Measurements from ENCODE around the gene DRAM1.
"Not testable (repeated sequence)": the region's sequence is repeated elsewhere in the genome, so short reads cannot be mapped to it uniquely, and the experiment has no call there.

DRAM1 gene

DNA sequence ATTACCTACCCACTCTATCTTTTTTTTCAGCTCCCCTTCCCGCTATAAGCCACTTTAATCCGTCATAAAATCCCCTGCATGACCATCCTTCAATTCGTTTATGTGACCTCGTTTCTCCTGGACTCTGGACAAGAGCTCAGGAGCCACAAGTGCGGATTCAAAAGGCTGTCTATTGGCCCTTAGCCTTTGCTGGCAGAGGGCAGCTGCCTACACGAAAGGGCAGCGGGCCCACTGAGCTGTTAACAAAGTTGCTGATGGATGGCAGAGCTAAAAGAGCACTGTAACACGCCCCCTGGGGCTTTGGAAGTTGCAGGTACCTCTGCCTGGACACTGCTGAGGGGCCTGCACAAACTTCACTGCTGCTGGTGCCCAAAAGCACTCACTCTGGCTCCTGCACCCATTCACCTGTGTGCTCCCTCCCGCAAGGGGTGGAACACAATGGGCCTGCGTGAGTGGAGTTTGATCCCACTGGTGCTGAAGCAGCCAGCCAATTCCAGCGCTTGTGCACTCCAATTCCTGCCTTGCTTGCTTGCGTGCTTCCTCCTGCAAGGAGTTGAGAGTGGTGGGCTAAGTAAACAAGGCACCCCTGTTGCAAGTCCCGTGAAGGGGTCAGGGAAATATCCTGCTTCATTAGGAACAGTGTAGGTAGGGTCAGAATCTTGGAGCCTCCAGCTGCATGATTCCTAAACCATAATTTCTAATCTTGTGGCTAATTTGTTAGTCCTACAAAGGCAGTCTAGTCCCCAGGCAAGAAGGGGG, 10.6 kb upstream of the DRAM1 start:
- in situ Hi-C loops (cut with HindIII; ENCODE audit: low pct_unique_long_range_greater_than_20kb, low sequenced_read_pairs), result no loop called here
- TF ChIP-seq JUND (IDR thresholded peaks at IDR 0.05; ENCODE audit: low read depth), result no peak
- DNase-seq (ENCODE audit: low read depth in 1 of 2, low spot score in 1 of 2), result no peak

DNA sequence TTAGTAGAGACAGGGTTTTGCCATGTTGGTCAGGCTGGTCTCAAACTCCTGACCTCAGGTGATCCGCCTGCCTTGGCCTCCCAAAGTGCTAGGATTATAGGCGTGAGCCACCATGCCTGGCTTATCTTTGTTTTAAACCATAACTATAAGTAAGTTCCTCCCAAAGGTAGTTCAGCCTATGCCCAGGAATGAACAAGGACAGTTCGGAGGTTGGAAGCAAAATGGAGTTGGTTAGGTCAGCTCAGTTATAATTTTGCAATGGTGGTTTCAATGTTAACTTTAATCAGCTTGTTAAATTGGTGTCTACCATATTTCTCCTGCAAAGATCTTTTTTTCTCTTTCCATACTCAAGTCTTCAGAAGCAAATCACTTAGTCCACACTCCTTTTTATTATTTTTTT, 9.8 kb upstream of the DRAM1 start:
- DNase-seq (ENCODE audit: low read depth in 1 of 2, low spot score in 1 of 2); in situ Hi-C loops (cut with HindIII; ENCODE audit: low pct_unique_long_range_greater_than_20kb, low sequenced_read_pairs): not testable (repeated sequence)

DNA sequence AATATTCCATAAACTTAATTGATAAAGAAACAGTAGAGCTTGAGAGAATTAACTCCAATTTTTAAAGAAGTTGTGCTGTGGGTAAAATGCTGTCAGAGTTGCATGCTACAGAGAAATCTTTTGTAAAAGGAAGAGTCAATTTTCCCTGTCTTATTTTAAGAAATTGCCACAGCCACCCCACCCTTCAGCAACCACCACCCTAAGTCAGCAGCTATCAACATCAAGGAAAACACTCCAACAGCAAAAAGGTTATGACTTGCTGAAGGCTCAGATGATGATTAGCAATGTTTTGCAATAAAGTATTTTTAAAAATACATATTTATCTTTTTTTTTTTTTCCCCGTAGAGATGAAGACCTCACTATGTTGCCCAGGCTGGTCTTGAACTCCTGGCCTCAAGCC, 6.5 kb upstream of the DRAM1 start:
- DNase-seq (ENCODE audit: low read depth in 1 of 2, low spot score in 1 of 2), result no peak
- no peak for TF ChIP-seq JUND (IDR thresholded peaks at IDR 0.05; ENCODE audit: low read depth)
- in situ Hi-C loops (cut with HindIII; ENCODE audit: low pct_unique_long_range_greater_than_20kb, low sequenced_read_pairs), result no loop called here

DNA sequence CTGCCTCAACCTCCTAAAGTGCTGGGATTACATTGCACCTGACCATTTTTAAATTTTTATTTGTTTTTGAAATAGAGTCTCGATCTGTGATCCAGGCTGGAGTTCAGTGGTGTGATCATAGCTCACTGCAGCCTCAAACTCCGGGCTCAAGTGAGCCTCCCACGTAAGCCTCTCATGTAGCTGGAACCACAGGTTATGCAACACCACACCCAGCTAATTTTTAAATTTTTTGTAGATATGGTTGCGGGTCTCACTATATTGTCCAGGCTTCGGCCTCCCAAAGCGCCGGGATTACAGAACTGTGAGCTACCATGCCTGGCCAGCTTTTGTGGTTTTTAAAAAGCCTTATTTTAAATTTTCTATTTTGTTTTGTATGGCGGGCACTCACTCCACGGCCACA, 2.2 kb upstream of the DRAM1 start:
- no peak for TF ChIP-seq JUND (IDR thresholded peaks at IDR 0.05; ENCODE audit: low read depth)
- DNase-seq (ENCODE audit: low read depth in 1 of 2, low spot score in 1 of 2), result no peak
- in situ Hi-C loops (cut with HindIII; ENCODE audit: low pct_unique_long_range_greater_than_20kb, low sequenced_read_pairs), result no loop called here

DNA sequence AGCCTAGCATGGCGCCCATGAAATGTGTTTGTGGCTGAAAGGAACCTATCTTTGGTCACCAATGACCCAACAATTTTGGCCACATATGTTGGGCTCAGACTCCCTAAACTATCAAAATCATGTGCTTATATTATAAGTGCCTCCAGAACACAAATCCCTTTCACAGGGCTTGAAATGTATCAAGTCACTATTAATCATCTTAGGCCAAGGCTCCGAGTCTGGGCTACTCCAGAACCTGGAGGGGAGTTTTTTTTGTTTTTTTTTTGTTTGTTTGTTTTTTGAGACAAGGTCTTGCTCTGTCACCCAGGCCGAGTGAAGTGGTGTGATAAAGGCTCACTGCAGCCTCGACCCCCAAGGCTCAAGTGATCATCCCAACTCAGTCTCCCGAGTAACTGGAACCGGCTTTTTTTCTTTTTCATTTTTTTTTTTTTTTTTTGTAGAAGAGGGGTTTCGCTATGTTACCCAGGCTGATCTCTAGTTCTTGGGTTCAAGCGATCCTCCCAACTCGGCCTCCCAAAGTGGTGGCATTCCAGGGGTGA, 989 bp upstream of the DRAM1 start:
- in situ Hi-C loops (cut with HindIII; ENCODE audit: low pct_unique_long_range_greater_than_20kb, low sequenced_read_pairs), result no loop called here
- DNase-seq (ENCODE audit: low read depth in 1 of 2, low spot score in 1 of 2), result no peak
- TF ChIP-seq JUND (IDR thresholded peaks at IDR 0.05; ENCODE audit: low read depth), result no peak

DNA sequence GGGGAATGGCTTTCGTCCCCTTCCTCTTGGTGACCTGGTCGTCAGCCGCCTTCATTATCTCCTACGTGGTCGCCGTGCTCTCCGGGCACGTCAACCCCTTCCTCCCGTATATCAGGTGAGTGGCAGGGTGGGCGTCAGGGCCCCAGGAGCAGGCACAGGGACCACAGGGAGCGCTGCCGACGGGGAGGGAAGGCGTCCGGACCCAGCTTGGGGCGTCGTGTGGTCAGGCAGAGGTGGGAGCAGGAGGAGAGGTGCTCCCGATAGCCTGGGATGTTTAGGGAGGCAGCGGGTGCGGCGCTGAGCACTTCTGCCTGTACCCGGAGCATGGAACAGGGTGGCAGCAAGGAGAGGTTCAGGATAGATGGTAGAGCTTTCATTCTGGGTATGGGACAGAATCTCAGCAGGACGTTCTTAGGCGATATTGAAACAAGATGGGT, 444 bp downstream of the DRAM1 start:
- in situ Hi-C loops (cut with HindIII; ENCODE audit: low pct_unique_long_range_greater_than_20kb, low sequenced_read_pairs), result no loop called here
- DNase-seq (ENCODE audit: low read depth in 1 of 2, low spot score in 1 of 2), result peak; percentile 37 to 39
- TF ChIP-seq JUND (IDR thresholded peaks at IDR 0.05; ENCODE audit: low read depth), result no peak

DNA sequence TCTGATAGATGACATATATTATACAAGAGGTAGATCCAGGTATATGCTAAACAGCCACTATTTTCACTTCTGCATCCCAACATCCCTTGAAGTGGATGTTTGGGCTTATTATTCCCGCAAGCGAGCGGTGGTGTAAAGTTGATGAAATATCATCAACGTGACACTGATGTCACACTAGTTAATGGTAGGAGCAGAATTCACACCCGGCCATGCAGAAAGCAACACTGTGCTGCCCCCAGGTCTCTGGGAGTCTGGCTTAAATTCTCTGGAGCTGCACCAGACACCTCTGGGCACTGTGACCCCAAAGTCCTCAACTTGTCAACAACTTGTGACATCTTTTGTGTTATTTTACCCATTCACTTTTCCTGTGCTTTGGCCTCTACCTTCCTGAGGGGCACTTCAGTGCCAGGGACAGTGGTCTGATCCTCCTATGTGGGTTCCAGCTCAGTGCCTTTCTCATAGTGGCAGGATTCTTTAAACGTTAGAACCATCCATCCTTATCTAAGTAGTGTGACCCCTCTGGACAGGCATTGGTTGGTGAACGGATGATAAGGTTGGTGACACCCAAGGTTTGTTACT, 952 bp downstream of the DRAM1 start:
- TF ChIP-seq JUND (IDR thresholded peaks at IDR 0.05; ENCODE audit: low read depth), result no peak
- peak in 1 of 2 experiments; percentile 18 for DNase-seq (ENCODE audit: low read depth in 1 of 2, low spot score in 1 of 2)
- in situ Hi-C loops (cut with HindIII; ENCODE audit: low pct_unique_long_range_greater_than_20kb, low sequenced_read_pairs), result no loop called here

DNA sequence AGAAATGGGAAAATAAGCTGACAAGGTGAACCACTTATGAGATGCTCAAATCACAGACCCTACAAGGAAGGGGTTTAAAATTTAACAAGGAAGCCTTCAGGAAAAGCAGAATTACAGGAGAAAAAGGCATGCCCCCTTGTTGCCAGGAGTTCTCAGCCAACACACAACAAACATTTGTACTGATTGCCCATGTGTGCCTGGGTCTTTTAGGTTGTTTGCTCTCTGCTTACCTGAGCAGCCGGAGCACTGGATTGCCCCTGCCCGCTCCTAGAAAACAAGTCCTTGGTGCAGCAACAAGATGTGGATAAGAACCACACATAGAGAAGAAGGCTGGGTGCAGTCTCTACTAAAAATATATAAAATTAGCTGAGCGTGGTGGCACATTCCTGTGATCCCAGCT, 3.4 kb downstream of the DRAM1 start:
- DNase-seq (ENCODE audit: low read depth in 1 of 2, low spot score in 1 of 2), result no peak
- TF ChIP-seq JUND (IDR thresholded peaks at IDR 0.05; ENCODE audit: low read depth), result no peak
- in situ Hi-C loops (cut with HindIII; ENCODE audit: low pct_unique_long_range_greater_than_20kb, low sequenced_read_pairs), result no loop called here

DNA sequence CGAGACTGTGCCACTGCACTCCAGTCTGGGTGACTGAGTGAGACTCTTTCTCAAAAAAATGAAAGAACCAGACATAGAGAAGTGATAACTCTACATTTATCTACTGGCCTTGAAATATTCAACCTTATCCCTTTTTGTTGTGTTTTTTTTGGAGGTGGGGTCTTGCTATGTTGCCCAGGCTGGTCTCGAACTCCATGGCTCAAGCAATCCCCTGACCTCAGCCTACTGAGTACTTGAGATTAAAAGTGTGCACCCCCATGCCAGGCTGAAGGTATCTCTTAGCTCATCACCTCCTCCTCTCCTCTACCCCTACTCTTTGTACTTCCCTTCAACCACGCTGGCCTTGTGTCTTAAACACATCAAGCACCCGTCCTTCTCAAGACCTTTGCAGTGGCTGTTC, 3.8 kb downstream of the DRAM1 start:
- no peak for TF ChIP-seq JUND (IDR thresholded peaks at IDR 0.05; ENCODE audit: low read depth)
- in situ Hi-C loops (cut with HindIII; ENCODE audit: low pct_unique_long_range_greater_than_20kb, low sequenced_read_pairs), result no loop called here
- DNase-seq (ENCODE audit: low read depth in 1 of 2, low spot score in 1 of 2), result no peak

DNA sequence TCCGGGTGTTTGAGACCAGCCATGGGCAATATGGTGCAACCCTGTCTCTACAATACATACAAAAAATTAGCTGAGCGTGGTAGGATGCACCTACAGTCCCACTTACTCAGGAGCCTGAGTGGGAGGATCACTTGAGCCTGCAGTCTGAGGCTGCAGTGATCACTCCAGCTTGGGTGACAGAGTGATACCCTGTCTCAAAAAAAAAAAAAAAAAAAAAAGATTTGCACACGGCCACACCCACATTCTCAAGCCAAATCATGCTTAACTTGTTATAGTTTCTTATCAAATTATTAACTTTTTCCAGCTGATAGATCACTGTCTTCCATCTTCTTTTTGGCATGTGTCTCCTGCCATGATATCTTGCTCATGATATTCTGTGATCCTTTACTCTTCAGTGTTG, 6.8 kb downstream of the DRAM1 start:
- TF ChIP-seq JUND (IDR thresholded peaks at IDR 0.05; ENCODE audit: low read depth), result no peak
- in situ Hi-C loops (cut with HindIII; ENCODE audit: low pct_unique_long_range_greater_than_20kb, low sequenced_read_pairs), result no loop called here
- no peak for DNase-seq (ENCODE audit: low read depth in 1 of 2, low spot score in 1 of 2)

DNA sequence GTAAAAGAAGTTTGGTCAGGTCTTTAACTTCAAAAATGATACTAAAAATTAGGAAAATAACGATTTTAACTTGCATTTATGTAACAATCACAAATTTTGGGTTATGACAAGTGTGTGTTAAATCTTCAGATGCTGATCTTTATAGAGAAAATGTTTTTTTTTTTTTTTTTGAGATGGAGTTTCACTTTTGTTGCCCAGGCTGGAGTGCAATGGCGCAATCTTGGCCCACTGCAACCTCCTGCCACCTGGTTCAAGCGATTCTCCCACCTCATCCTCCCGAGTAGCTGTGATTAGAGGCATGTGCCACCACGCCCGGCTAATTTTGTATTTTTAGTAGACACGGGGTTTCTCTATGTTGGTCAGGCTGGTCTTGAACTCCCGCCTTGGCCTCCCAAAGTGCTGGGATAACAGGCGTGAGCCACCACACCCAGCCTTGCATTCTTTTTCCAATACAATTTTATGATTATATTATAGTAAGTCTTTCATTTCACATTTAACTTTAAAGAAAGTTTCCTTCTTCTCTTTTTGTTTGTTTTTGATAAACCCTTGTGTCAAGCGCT, 7.5 kb downstream of the DRAM1 start:
- in situ Hi-C loops (cut with HindIII; ENCODE audit: low pct_unique_long_range_greater_than_20kb, low sequenced_read_pairs); DNase-seq (ENCODE audit: low read depth in 1 of 2, low spot score in 1 of 2): not testable (repeated sequence)

DNA sequence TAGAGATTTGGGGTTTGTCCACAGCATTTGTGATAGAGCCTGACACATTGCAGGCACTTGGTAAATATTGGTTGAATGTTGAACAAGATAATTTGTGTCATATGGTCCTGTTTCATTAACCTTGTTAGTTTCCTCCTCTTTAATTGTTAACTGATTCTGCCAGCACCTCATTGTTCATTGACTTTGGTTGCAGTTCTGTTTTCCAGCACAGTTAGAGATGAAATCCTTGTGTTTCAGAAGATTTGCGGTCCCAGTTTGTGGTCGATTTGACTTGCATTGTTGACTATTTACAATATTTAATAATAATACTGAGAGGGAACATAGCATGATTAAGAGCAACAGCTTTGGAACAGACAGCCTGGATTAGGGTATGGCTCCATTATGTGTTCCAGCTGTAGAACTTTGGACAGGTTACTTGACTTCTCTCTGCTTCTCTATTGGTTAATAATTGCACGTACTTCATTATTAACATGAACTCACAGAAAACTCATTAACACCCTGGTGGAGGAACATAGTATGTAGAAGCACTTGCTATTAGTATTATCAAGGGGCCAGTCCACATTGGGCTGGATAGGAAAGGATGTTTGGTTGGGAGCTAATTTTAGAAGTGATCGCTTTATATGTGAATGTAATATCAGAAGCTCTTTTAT, 8.7 kb downstream of the DRAM1 start:
- no peak for DNase-seq (ENCODE audit: low read depth in 1 of 2, low spot score in 1 of 2)
- in situ Hi-C loops (cut with HindIII; ENCODE audit: low pct_unique_long_range_greater_than_20kb, low sequenced_read_pairs), result no loop called here
- TF ChIP-seq JUND (IDR thresholded peaks at IDR 0.05; ENCODE audit: low read depth), result no peak

DNA sequence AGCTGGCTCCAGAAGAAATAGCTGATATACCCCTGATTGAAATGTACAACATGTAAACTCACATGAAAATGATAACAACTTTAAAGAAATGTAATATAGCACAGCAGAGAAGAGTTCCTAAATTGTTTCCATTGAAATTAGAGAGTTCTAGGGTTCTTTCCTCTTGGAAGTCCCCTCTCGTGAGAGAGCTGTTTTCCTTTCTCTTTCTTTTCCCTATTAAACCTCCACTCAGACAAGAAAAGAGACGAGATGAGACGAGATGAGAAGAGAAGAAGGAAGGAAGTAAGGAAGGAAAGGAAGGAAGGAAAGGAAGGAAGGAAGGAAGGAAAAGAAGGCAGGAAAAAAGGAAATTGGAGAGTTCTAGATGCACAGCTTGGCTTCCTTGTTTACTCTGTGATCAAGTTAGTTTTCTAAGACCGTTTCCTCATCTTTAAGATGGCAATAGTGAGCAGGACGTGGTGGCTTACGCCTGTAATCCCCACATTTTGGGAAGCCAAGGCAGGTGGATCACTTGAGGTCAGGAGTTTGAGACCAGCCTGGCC, 11.9 kb downstream of the DRAM1 start:
- DNase-seq (ENCODE audit: low read depth in 1 of 2, low spot score in 1 of 2), result no peak
- in situ Hi-C loops (cut with HindIII; ENCODE audit: low pct_unique_long_range_greater_than_20kb, low sequenced_read_pairs), result no loop called here
- no peak for TF ChIP-seq JUND (IDR thresholded peaks at IDR 0.05; ENCODE audit: low read depth)

Measured in T47D (cell line).